H1 (cell line): ENCODE data around the gene STAMBP. TPM values are rescaled to one million over a fixed set of nuclear protein-coding genes. Genes with fewer than 3 reads are reported as not detected.

Source experiments
- ASH2L ChIP-seq: fragments of 200-600, 300-600 bp; sonication (generic); IDR thresholded peaks from one replicate; pipeline ENCODE4 v1.7.1; 2017; ENCODE audit warnings: low read length
- ATF3 ChIP-seq: IDR thresholded peaks from 2 replicates; pipeline ENCODE4 v1.6.1; 2011; ENCODE audit warnings: low read depth, mild to moderate bottlenecking, low read length; ENCODE audit not compliant: insufficient read depth
- CREB1 ChIP-seq: IDR thresholded peaks from 2 replicates; pipeline ENCODE4 v1.6.1; 2012; ENCODE audit warnings: inconsistent platforms
- CTCF ChIP-seq, 3 experiments: IDR thresholded peaks; 1 replicate in 2 of 3; 2 replicates in 1 of 3; pipeline versions ENCODE4 v1.5.1 to v1.6.1; 2011; ENCODE audit warnings: low read length in 3 of 3, mild to moderate bottlenecking in 3 of 3, inconsistent platforms in 2 of 3, low read depth in 1 of 3, moderate library complexity in 1 of 3; ENCODE audit not compliant: insufficient read depth in 1 of 3; ENCODE audit errors: control extremely low read depth in 1 of 3
- EGR1 ChIP-seq: IDR thresholded peaks from 2 replicates; pipeline ENCODE4 v1.6.1; 2011; ENCODE audit warnings: low read depth, low read length, borderline replicate concordance
- HDAC2 ChIP-seq, 2 experiments: fragments of 300-600 bp in 1 of 2; sonication (generic) in 1 of 2; IDR thresholded peaks; 2 replicates each; pipeline ENCODE4 v1.6.1; 2011 to 2012; ENCODE audit warnings: low read depth in 2 of 2, low read length in 2 of 2, mild to moderate bottlenecking in 2 of 2, moderate library complexity in 2 of 2, borderline replicate concordance in 1 of 2, inconsistent platforms in 1 of 2
- KDM1A ChIP-seq: fragments of 200-600, 300-600 bp; sonication (generic); IDR thresholded peaks from 2 replicates; pipeline ENCODE4 v1.7.1; 2016; ENCODE audit warnings: mild to moderate bottlenecking, low read length, borderline replicate concordance
- MAFK ChIP-seq: IDR thresholded peaks from 2 replicates; pipeline ENCODE4 v1.6.1; 2012; ENCODE audit warnings: low read depth, mild to moderate bottlenecking, improper control_type of control experiment, low read length
- MAX ChIP-seq: IDR thresholded peaks from 2 replicates; pipeline ENCODE4 v1.6.1; 2012; ENCODE audit warnings: inconsistent platforms
- NRF1 ChIP-seq: IDR thresholded peaks from 2 replicates; pipeline ENCODE4 v1.6.1; 2011; ENCODE audit warnings: mild to moderate bottlenecking, low read depth, low read length, improper control_type of control experiment
- PHF8 ChIP-seq: fragments of 200-600 bp; sonication (generic); conservative IDR thresholded peaks from 2 replicates; pipeline ENCODE4 v1.7.1; 2012; ENCODE audit warnings: low read depth, mild to moderate bottlenecking, inconsistent platforms, low read length, moderate library complexity
- POLR2A ChIP-seq, 2 experiments: IDR thresholded peaks; 1 replicate in 1 of 2; 2 replicates in 1 of 2; pipeline ENCODE4 v1.6.1; 2011; ENCODE audit warnings: low read depth in 2 of 2, low read length in 2 of 2, mild to moderate bottlenecking in 2 of 2; ENCODE audit errors: control extremely low read depth in 1 of 2
- RAD21 ChIP-seq, 2 experiments: IDR thresholded peaks in 1 of 2; conservative IDR thresholded peaks in 1 of 2; 2 replicates each; pipeline ENCODE4 v1.6.1; 2011; ENCODE audit warnings: low read depth in 2 of 2, low read length in 2 of 2, improper control_type of control experiment in 1 of 2, inconsistent platforms in 1 of 2, mild to moderate bottlenecking in 1 of 2, moderate library complexity in 1 of 2
- SIN3A ChIP-seq, 2 experiments: IDR thresholded peaks in 1 of 2; conservative IDR thresholded peaks in 1 of 2; 2 replicates each; pipeline ENCODE4 v1.6.1; 2011 to 2012; ENCODE audit warnings: low read length in 2 of 2, improper control_type of control experiment in 1 of 2, low read depth in 1 of 2, mild to moderate bottlenecking in 1 of 2
- SP2 ChIP-seq: IDR thresholded peaks from 2 replicates; pipeline ENCODE4 v1.6.1; 2012; ENCODE audit warnings: mild to moderate bottlenecking, low read length, inconsistent platforms
- SP4 ChIP-seq: IDR thresholded peaks from 2 replicates; pipeline ENCODE4 v1.6.1; 2012; ENCODE audit warnings: low read length, inconsistent platforms
- SUZ12 ChIP-seq: fragments of 200-600 bp; sonication (generic); IDR thresholded peaks from 2 replicates; pipeline ENCODE4 v1.6.1; 2012; ENCODE audit warnings: mild to moderate bottlenecking, inconsistent platforms, low read length, moderate library complexity, mixed read lengths
- USF2 ChIP-seq: IDR thresholded peaks from 2 replicates; pipeline ENCODE4 v1.6.1; 2011; ENCODE audit warnings: low read length, improper control_type of control experiment
- YY1 ChIP-seq: IDR thresholded peaks from 2 replicates; pipeline ENCODE4 v1.6.1; 2011; ENCODE audit warnings: low read depth, mild to moderate bottlenecking, low read length
- ZNF274 ChIP-seq: IDR thresholded peaks from 2 replicates; pipeline ENCODE4 v1.7.0; 2012; ENCODE audit warnings: low read length, borderline replicate concordance; ENCODE audit errors: extremely low read depth
- polyA plus RNA-seq, 7 experiments: library from polyadenylated mRNA; depleted of rRNA in 3 of 7; stranded (reverse) in 5 of 7; unstranded in 2 of 7; fragments of >200 nt in 5 of 7; fragments of 200-250 nt in 2 of 7; gene quantifications; 1 replicate in 5 of 7; 2 replicates in 1 of 7; 4 replicates in 1 of 7; pipeline versions ENCODE4 v1.2.1 to v1.2.3, GENCODE V29; 2011 to 2013; ENCODE audit warnings: missing spikeins in 2 of 7, mixed read lengths in 2 of 7
- total RNA-seq: library from RNA; stranded (reverse); fragmentation: NEBNext Ultra II Directional; extraction: Animal tissue kit (Norgen Biotek cat#: 25700); gene quantifications from 2 replicates; pipeline ENCODE4 v1.2.1, GENCODE V29; 2021

STAMBP gene
- total and polyA plus RNA-seq, 2 of the 8 experiments (the other 6 are each of a cell fraction or from before 2014, with no cell fraction given): 35.8 to 49.7 TPM

- TF ChIP-seq CTCF (IDR thresholded peaks at IDR 0.05; ENCODE audit: control extremely low read depth in 1 of 3, insufficient read depth in 1 of 3, low read depth in 1 of 3, low read length in 3 of 3) (peak; percentile 62 to 81 (median 62)), MAX (peak; percentile 20), NRF1 (no peak), PHF8 (no peak), KDM1A (no peak), HDAC2 (IDR thresholded peaks at IDR 0.05; ENCODE audit: borderline replicate concordance in 1 of 2, low read depth in 2 of 2, low read length in 2 of 2) (no peak), USF2 (peak; percentile 79), POLR2A (IDR thresholded peaks at IDR 0.05; ENCODE audit: control extremely low read depth in 1 of 2, low read depth in 2 of 2, low read length in 2 of 2) (peak in 1 of 2 experiments; percentile 48; a peak in 2 of 3 replicates), ZNF274 (no peak), SIN3A (conservative IDR thresholded peaks at IDR 0.05 in 1 of 2, IDR thresholded peaks at IDR 0.05 in 1 of 2; ENCODE audit: low read depth in 1 of 2, low read length in 2 of 2) (no peak), EGR1 (no peak), RAD21 (IDR thresholded peaks at IDR 0.05 in 1 of 2, conservative IDR thresholded peaks at IDR 0.05 in 1 of 2; ENCODE audit: low read depth in 2 of 2, low read length in 2 of 2) (peak; percentile 69 to 80), MAFK (no peak), ASH2L (no peak), ATF3 (0 out of 2 replicates have a peak, but pooled peaks have one; percentile 50), CREB1 (no peak), SUZ12 (no peak), YY1 (peak; percentile 34; the same call in 1 of the 2 replicates), SP4 (no peak), SP2 (no peak)
Observed at GRCh38 chr2:73907840-73908452, 79.2 kb downstream of the STAMBP start (continued).
